Measurements from ENCODE around the gene ADAM30.

ADAM30 gene

DNA sequence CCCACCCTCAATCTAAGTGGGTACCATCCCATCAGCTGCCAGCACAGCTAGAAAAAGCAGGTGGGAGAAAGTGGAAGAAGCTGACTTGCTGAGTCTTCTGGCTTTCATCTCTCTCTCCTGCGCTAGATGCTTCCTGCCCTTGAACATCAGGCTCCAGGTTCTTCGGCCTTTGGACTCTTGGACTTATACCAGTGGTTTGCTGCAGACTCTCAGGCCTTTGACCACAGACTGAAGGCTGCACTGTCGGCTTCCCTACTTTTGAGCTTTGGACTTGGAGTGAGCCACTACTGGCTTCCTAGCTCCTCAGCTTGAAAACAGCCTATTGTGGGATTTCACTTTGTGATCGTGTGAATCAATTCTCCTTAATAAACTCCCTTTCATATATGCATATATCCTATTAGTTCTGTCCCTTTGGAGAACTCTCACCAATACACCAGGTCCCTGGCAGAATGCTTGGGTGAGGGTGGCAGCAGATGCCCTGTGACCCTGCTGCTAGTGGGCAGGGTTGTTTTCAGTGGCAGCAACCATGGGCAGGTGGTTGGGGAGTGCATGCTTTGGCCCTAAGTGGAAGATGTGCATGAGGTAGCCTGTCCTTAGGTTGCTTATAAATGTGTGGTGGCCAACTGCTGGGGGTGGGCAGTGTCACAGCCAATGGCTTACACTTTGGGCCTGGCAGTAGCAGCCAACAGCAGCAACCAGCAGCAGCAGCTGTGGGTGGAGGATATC lies 10.8 kb upstream of the ADAM30 start:
- no peaks in the 10 kb centered on the region for H3K27me3 Mint-ChIP-seq (ENCODE audit: low read depth)
- no peak overlapping the region for H3K27ac Mint-ChIP-seq

DNA sequence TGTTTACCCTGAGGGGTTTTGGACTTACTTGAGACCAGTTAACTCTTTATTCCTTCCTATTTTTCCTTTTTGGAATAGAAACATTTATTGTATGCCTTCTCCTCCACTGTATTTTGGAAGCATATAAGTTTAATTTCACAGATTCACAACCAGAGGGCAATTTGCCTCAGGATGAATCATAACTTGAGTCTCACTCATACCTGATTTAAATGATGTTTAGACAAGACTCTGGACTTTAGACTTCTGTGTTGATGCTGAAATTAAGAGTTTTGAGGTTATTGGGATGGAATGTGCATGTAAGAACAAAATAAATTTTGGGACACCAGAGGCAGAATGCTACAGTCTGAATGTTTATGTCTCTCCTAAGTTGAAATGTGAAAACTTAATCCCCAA lies 7.1 kb upstream of the ADAM30 start:
- TF ChIP-seq, protein P1, sequence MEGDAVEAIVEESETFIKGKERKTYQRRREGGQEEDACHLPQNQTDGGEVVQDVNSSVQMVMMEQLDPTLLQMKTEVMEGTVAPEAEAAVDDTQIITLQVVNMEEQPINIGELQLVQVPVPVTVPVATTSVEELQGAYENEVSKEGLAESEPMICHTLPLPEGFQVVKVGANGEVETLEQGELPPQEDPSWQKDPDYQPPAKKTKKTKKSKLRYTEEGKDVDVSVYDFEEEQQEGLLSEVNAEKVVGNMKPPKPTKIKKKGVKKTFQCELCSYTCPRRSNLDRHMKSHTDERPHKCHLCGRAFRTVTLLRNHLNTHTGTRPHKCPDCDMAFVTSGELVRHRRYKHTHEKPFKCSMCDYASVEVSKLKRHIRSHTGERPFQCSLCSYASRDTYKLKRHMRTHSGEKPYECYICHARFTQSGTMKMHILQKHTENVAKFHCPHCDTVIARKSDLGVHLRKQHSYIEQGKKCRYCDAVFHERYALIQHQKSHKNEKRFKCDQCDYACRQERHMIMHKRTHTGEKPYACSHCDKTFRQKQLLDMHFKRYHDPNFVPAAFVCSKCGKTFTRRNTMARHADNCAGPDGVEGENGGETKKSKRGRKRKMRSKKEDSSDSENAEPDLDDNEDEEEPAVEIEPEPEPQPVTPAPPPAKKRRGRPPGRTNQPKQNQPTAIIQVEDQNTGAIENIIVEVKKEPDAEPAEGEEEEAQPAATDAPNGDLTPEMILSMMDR (IDR thresholded peaks at IDR 0.05; ENCODE audit: unreplicated experiment in 3 of 3) = no peak
- Mint-ChIP-seq H3K9me3 (peaks cover 20% of the 10 kb centered on the region), H3K27me3 (ENCODE audit: low read depth) (no peaks in the 10 kb centered on the region), H3K4me3 (no peak overlapping the region), H3K36me3 (ENCODE audit: low read depth) (peaks cover 17% of the 10 kb centered on the region), H3K27ac (no peak overlapping the region), H3K4me1 (no peaks in the 10 kb centered on the region)

More for the DNA sequence above, 10.8 kb upstream of the ADAM30 start:
- H3K9me3 Mint-ChIP-seq = peaks cover 20% of the 10 kb centered on the region
- H3K36me3 Mint-ChIP-seq (ENCODE audit: low read depth) = peaks cover 29% of the 10 kb centered on the region
- TF ChIP-seq, protein P1 (IDR thresholded peaks at IDR 0.05; ENCODE audit: unreplicated experiment in 3 of 3) = no peak
- no peaks in the 10 kb centered on the region for H3K4me1 Mint-ChIP-seq
- H3K4me3 Mint-ChIP-seq = no peak overlapping the region

DNA sequence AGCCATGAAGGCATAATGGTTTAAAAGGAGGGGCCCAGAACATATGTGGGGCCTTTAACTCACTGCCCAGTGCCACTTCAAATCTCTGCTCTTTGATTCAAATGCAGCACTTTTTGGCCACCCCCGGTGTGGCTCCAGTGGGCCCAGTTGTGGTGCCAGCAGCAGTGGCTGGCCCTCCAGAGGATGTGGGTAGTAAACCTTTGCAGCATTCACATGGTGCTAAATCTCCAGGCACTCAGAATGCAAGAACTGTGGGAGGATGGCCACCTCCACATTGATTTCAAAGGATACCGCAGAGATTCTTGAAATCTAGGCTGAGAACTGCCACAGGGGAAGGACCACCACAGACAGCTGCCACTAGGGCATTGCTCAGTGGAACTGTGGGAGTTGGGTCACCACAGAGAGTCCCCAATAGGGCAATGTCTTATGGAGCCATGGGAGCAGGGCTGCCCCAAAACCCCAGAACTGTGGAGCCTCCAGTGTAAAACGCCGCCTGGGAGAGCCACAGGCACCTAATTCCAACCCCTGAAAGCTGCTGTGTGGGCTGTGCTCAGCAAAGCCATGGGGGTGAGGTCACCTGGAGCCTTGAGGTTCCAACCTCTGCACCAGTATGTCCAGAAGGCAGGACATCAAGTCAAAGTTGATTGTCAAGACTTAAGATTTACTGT lies 6.6 kb upstream of the ADAM30 start:
- H3K36me3 Mint-ChIP-seq (ENCODE audit: low read depth) = peaks cover 12% of the 10 kb centered on the region

DNA sequence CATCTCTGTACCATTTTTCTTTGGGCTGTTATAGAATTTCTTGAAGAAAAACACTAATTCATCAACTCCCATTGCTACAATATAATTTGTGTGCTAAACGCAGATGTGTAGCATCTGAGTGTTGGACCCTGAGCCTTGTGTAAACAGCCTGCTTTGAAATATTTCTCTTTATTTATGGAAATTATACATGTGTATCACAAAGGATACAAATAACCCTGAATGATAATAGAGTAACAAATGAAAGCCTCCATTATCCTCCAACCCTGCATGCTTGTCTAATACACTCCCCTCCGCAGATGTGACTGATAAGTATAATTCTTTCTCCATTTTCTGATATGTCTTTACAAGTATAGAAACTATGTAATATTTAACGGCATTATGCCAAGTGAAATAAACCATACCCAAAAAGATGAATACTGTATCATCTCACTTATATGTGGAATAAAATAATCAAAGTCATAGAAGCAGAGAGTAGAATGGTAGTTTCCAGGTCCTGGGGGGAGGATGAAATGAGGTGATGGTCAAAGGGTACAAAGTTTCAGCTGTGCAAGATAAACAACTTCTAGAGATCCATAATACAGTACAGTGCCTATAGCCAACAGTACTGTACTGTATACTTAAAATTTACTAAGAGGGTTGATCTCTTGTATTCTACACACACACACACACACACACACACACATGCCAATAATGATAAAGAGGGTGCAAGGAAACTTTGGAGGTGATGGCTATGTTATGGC lies 2.8 kb upstream of the ADAM30 start:
- Mint-ChIP-seq H3K4me1 (no peaks in the 10 kb centered on the region), H3K9me3 (peaks cover 3% of the 10 kb centered on the region), H3K27me3 (ENCODE audit: low read depth) (no peaks in the 10 kb centered on the region), H3K27ac (no peak overlapping the region), H3K36me3 (ENCODE audit: low read depth) (no peaks in the 10 kb centered on the region), H3K4me3 (no peak overlapping the region)
- TF ChIP-seq, protein P1 (IDR thresholded peaks at IDR 0.05; ENCODE audit: unreplicated experiment in 3 of 3) = no peak

More for the DNA sequence above, 6.6 kb upstream of the ADAM30 start:
- Mint-ChIP-seq H3K27me3 (ENCODE audit: low read depth) (no peaks in the 10 kb centered on the region), H3K4me1 (no peaks in the 10 kb centered on the region), H3K27ac (no peak overlapping the region), H3K9me3 (peaks cover 20% of the 10 kb centered on the region), H3K4me3 (no peak overlapping the region)
- TF ChIP-seq, protein P1 (IDR thresholded peaks at IDR 0.05; ENCODE audit: unreplicated experiment in 3 of 3) = no peak

DNA sequence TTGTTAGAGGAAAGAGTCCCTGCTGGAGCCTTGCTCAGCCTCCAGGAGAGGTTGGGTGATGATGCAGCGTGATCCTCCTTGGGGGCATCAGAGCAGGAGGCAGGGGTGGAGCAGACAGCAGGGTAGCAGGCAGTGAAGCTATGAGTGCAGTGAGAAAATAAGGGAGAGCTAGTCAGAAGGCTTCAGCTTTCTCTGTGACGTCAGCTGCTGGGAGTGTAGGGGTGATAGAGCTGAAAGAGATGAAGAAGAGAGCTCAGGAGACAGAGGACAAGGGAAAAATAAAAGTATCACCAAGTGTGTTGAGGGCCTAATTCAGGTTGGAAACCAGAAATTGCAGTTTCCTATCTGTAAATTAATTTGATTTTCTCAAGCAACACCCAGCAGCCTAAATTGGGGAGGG lies 2.2 kb upstream of the ADAM30 start:
- H3K4me1 Mint-ChIP-seq = no peaks in the 10 kb centered on the region
- H3K27ac Mint-ChIP-seq = no peak overlapping the region

More for the DNA sequence above, 2.2 kb upstream of the ADAM30 start:
- Mint-ChIP-seq H3K36me3 (ENCODE audit: low read depth) (no peaks in the 10 kb centered on the region), H3K9me3 (peaks cover under 1% of the 10 kb centered on the region), H3K4me3 (no peak overlapping the region), H3K27me3 (ENCODE audit: low read depth) (no peaks in the 10 kb centered on the region)
- TF ChIP-seq, protein P1 (IDR thresholded peaks at IDR 0.05; ENCODE audit: unreplicated experiment in 3 of 3) = no peak

Data from nephron (organoid).